ENCODE results near the gene CSGALNACT2.
A peak's percentile ranks its signal among the peaks of the same experiment; 100 is the strongest.

The CSGALNACT2 gene

DNA sequence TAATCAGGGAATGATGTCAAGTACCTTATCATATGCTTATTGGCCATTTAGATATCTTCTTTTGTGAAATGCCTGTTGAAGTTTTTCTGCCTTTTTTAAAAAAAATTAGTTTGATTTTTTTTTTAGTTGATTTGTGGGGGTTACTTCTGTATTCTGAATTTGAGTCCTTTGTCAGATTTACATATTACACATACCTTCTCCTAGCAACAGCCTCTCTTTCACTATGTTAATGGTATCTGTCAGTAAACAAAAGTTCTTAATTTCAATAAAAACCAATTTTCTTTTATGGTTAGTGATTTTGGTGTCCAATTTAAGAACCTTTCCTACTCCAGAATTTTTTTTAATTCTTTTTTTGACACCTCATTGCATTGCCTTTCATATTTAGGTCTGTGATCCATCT is 52.0 kb downstream of the CSGALNACT2 start:
- in situ Hi-C loops (cut with MboI; ENCODE audit: low pct_unique_long_range_greater_than_20kb, low sequenced_read_pairs, unreplicated experiment) = no loop called here
- no peak for DNase-seq (ENCODE audit: low spot score)
- TF ChIP-seq, protein P1, sequence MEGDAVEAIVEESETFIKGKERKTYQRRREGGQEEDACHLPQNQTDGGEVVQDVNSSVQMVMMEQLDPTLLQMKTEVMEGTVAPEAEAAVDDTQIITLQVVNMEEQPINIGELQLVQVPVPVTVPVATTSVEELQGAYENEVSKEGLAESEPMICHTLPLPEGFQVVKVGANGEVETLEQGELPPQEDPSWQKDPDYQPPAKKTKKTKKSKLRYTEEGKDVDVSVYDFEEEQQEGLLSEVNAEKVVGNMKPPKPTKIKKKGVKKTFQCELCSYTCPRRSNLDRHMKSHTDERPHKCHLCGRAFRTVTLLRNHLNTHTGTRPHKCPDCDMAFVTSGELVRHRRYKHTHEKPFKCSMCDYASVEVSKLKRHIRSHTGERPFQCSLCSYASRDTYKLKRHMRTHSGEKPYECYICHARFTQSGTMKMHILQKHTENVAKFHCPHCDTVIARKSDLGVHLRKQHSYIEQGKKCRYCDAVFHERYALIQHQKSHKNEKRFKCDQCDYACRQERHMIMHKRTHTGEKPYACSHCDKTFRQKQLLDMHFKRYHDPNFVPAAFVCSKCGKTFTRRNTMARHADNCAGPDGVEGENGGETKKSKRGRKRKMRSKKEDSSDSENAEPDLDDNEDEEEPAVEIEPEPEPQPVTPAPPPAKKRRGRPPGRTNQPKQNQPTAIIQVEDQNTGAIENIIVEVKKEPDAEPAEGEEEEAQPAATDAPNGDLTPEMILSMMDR (IDR thresholded peaks at IDR 0.05; ENCODE audit: extremely low read depth, insufficient read depth, missing control alignments) = no peak

DNA sequence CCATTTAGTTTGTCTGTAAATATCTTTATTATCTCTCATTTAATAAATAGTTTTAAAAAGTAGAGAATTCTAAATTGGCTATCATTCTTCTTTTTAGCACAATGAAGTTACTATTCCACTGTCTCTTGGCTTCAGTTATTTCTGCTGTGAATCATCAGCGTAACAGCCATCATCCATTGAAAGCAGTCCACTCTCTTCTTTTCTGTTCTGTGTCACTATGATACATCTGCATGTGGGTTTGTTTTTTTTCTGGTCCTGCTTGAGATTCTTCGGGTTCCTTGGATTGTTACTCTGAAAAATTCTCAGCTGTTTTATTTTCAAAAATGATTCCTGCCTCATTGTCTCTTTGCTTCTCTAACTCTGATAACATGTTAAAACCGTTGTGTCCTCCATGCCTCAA is 52.5 kb downstream of the CSGALNACT2 start:
- no peak for DNase-seq (ENCODE audit: low spot score)
- TF ChIP-seq, protein P1 (IDR thresholded peaks at IDR 0.05; ENCODE audit: extremely low read depth, insufficient read depth, missing control alignments) = no peak
- in situ Hi-C loops (cut with MboI; ENCODE audit: low pct_unique_long_range_greater_than_20kb, low sequenced_read_pairs, unreplicated experiment) = no loop called here

GRCh38 chr10:43192884-43193283 is 54.6 kb downstream of the CSGALNACT2 start:
- in situ Hi-C loops (cut with MboI; ENCODE audit: low pct_unique_long_range_greater_than_20kb, low sequenced_read_pairs, unreplicated experiment) = no loop called here
- DNase-seq (ENCODE audit: low spot score) = peak; percentile 13
- TF ChIP-seq, protein P1 (IDR thresholded peaks at IDR 0.05; ENCODE audit: extremely low read depth, insufficient read depth, missing control alignments) = no peak

DNA sequence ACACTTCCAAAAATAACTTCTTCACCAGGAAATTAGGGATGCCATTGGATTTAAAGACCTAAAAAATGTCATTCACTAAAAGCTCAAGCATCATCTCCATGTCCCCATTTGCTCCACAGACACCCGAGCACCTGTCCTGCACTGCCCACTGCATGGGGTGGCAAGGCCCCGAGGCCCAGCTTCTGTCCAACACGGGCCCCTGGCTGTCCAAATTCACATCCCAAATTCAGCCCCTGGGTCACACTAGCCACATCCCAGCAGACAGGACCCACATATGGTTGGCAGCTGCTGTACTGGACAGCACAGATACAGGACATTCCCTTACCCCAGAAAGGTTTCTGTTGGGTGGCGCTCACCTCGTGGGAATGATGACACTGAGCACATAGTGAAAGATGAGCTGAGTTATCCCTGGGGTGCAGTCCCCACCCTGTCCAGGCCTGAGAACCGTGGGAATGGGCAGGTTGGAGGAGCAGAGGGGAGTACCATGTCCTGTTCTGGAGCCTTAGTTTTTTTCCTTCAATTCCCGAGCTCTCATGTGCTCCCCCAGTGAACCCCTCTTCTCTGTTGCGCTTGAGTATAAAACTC is 55.3 kb downstream of the CSGALNACT2 start:
- in situ Hi-C loops (cut with MboI; ENCODE audit: low pct_unique_long_range_greater_than_20kb, low sequenced_read_pairs, unreplicated experiment) = no loop called here
- DNase-seq (ENCODE audit: low spot score) = no peak
- TF ChIP-seq, protein P1 (IDR thresholded peaks at IDR 0.05; ENCODE audit: extremely low read depth, insufficient read depth, missing control alignments) = no peak

GRCh38 chr10:43194266-43194665 is 56.0 kb downstream of the CSGALNACT2 start:
- peak; percentile 6 for DNase-seq (ENCODE audit: low spot score)
- in situ Hi-C loops (cut with MboI; ENCODE audit: low pct_unique_long_range_greater_than_20kb, low sequenced_read_pairs, unreplicated experiment) = no loop called here
- TF ChIP-seq, protein P1 (IDR thresholded peaks at IDR 0.05; ENCODE audit: extremely low read depth, insufficient read depth, missing control alignments) = no peak

DNA sequence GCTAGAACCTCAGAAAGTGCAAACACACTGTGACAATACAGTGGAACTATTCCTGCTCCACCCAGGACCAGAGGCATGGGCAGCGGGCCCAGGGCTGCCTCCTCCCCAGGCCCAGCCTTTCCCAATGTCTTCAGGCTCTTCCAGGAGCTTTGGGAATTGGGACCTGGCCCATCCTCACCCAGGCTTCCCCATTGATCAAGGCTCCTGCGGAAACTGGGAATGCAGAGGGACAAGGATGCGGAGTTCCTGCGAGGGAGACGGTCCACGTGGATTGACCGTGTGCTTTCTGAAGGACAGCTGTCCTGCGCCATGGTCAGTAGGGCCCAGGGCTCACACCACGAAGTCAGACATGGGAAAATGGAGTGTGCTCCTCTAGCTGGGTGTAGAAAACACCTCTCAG is 56.6 kb downstream of the CSGALNACT2 start:
- TF ChIP-seq, protein P1 (IDR thresholded peaks at IDR 0.05; ENCODE audit: extremely low read depth, insufficient read depth, missing control alignments) = no peak
- in situ Hi-C loops (cut with MboI; ENCODE audit: low pct_unique_long_range_greater_than_20kb, low sequenced_read_pairs, unreplicated experiment) = no loop called here
- no peak for DNase-seq (ENCODE audit: low spot score)
